Endodermal cell (in vitro differentiated cells): ENCODE results near the gene EZR. TPM values are rescaled to one million over a fixed set of nuclear protein-coding genes. Genes with fewer than 3 reads are reported as not detected.
"Not testable (repeated sequence)": the region's sequence is repeated elsewhere in the genome, so short reads cannot be mapped to it uniquely, and the experiment has no call there.

Experiments used
- DNase-seq: peaks from one replicate; pipeline ENCODE4 v3.0.0-alpha.2; 2017
- H3K27ac ChIP-seq: 2 replicates; pipeline ENCODE4 v1.5.1; 2013; ENCODE audit warnings: mild to moderate bottlenecking, low read depth, low read length, moderate library complexity
- H3K27me3 ChIP-seq: 2 replicates; pipeline ENCODE4 v1.6.1; 2013; ENCODE audit warnings: mild to moderate bottlenecking, low read length, moderate library complexity; ENCODE audit not compliant: insufficient read depth, control insufficient read depth, poor library complexity, severe bottlenecking
- H3K36me3 ChIP-seq: 2 replicates; pipeline ENCODE4 v1.7.0; 2013; ENCODE audit warnings: mild to moderate bottlenecking, low read length, moderate library complexity; ENCODE audit not compliant: control insufficient read depth, insufficient read depth
- H3K4me1 ChIP-seq: one replicate; pipeline ENCODE4 v1.7.0; 2013; ENCODE audit warnings: low read length; ENCODE audit not compliant: control insufficient read depth, insufficient read depth
- H3K4me3 ChIP-seq: 2 replicates; pipeline ENCODE4 v1.5.1; 2013; ENCODE audit warnings: mild to moderate bottlenecking, low read length, moderate library complexity
- H3K9ac ChIP-seq: 2 replicates; pipeline ENCODE4 v1.6.1; 2013; ENCODE audit warnings: mild to moderate bottlenecking, low read length, moderate library complexity; ENCODE audit not compliant: poor library complexity, severe bottlenecking; ENCODE audit errors: extremely low read depth
- H3K9me3 ChIP-seq: 2 replicates; pipeline ENCODE4 v1.6.1; 2013; ENCODE audit warnings: mild to moderate bottlenecking, low read length, moderate library complexity; ENCODE audit not compliant: control insufficient read depth
- H3K27ac Mint-ChIP-seq: 2 replicates; pipeline ENCODE4 v1.8.0; 2020; ENCODE audit warnings: mixed read lengths
- H3K27me3 Mint-ChIP-seq: 2 replicates; pipeline ENCODE4 v1.8.0; 2021; ENCODE audit warnings: mild to moderate bottlenecking, mixed read lengths; ENCODE audit not compliant: insufficient read depth
- H3K36me3 Mint-ChIP-seq: 2 replicates; pipeline ENCODE4 v1.8.0; 2020; ENCODE audit warnings: low read depth, mixed read lengths
- H3K4me1 Mint-ChIP-seq: 2 replicates; pipeline ENCODE4 v1.8.0; 2020; ENCODE audit warnings: mixed read lengths
- H3K4me3 Mint-ChIP-seq: 2 replicates; pipeline ENCODE4 v1.8.0; 2020; ENCODE audit warnings: mild to moderate bottlenecking, moderate library complexity, mixed read lengths
- H3K9me3 Mint-ChIP-seq: 2 replicates; pipeline ENCODE4 v1.8.0; 2020; ENCODE audit warnings: mild to moderate bottlenecking, mixed read lengths
- WGBS, 2 experiments: methylation state at CpG; one replicate each; pipeline versions ENCODE4 v1.1.5 to v1.1.7; 2013; ENCODE audit warnings: missing lambda C conversion rate in 2 of 2, mixed read lengths in 1 of 2; ENCODE audit not compliant: insufficient coverage in 1 of 2, insufficient read length in 1 of 2; 5-methylcytosine and 5-hydroxymethylcytosine counted together
- total RNA-seq, 2 donors: library from RNA; stranded (reverse); fragmentation: NEBNext Ultra II Directional in 1 of 2; extraction: Animal tissue kit (Norgen Biotek cat#: 25700) in 1 of 2; gene quantifications; 2 replicates in 1 of 2; 3 replicates in 1 of 2; pipeline ENCODE4 v1.2.1, GENCODE V29; 2021
- TF ChIP-seq, protein P1 (sequence below): fragments of 200-600 bp; sonication (generic); conservative IDR thresholded peaks from 2 replicates; pipeline ENCODE4 v1.5.0; 2021; ENCODE audit warnings: antibody characterized with exemption, mild to moderate bottlenecking

The EZR gene
- total RNA-seq, 2 donors from 2014 or later = 145 to 209 TPM

DNA sequence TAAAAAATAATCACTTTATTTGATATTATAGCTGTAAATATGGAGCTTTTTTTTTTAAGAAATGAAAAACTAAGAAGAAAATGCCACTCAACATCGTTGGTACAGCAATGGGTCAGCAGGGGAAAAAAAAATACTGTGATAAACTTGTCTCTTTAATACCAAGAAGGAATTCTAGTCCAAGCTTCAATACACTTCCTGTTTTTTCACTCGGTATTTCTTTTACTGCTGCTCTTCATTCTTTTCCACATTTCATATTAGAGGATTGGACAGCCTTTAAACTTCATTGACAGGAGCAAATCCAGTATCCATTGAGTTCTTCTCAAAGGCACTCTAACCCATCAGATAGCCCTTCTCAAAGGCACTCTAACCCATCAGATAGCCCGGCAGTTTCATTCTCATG, 22.2 kb upstream of the EZR start:
- Mint-ChIP-seq H3K9me3 (peaks cover 8% of the 10 kb centered on the region), H3K4me1 (no peaks in the 10 kb centered on the region), H3K4me3 (no peak overlapping the region), H3K36me3 (peaks cover 3% of the 10 kb centered on the region), H3K27me3 (no peaks in the 10 kb centered on the region), H3K27ac (no peak overlapping the region)
- H3K9ac ChIP-seq = no peak overlapping the region
- DNase-seq = no peak
- H3K9me3 ChIP-seq = no peaks in the 10 kb centered on the region
- no peak overlapping the region for H3K4me3 ChIP-seq
- TF ChIP-seq, protein P1, sequence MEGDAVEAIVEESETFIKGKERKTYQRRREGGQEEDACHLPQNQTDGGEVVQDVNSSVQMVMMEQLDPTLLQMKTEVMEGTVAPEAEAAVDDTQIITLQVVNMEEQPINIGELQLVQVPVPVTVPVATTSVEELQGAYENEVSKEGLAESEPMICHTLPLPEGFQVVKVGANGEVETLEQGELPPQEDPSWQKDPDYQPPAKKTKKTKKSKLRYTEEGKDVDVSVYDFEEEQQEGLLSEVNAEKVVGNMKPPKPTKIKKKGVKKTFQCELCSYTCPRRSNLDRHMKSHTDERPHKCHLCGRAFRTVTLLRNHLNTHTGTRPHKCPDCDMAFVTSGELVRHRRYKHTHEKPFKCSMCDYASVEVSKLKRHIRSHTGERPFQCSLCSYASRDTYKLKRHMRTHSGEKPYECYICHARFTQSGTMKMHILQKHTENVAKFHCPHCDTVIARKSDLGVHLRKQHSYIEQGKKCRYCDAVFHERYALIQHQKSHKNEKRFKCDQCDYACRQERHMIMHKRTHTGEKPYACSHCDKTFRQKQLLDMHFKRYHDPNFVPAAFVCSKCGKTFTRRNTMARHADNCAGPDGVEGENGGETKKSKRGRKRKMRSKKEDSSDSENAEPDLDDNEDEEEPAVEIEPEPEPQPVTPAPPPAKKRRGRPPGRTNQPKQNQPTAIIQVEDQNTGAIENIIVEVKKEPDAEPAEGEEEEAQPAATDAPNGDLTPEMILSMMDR = no peak
- H3K4me1 ChIP-seq = no peaks in the 10 kb centered on the region
- no peak overlapping the region for H3K27ac ChIP-seq
- H3K36me3 ChIP-seq = no peaks in the 10 kb centered on the region
- H3K27me3 ChIP-seq = no peaks in the 10 kb centered on the region
- WGBS, 2 experiments = 89 to 94% methylated on average over 2 to 3 of the region's 3 CpGs

DNA sequence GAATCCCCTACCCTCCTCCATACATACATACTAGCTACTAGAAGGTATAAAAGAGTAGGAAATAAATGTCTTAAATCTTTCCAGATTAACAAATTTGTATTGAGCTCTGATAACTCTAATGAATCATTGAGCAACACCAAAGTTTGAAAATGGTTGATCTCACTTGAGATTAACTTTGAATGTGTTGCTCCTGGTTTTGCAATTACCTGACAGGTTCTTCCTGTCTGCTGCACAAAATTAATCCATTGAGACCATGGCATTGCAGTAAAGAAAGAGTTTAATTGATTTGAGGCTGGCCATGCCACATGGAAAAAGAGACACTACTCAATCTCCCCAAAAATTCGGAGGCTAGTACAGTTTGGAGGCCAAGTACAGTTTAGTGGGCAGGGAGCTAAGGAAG, 21.3 kb upstream of the EZR start:
- Histone ChIP-seq H3K27me3 (no peaks in the 10 kb centered on the region), H3K9me3 (no peaks in the 10 kb centered on the region), H3K27ac (no peak overlapping the region), H3K4me3 (no peak overlapping the region), H3K9ac (no peak overlapping the region), H3K36me3 (no peaks in the 10 kb centered on the region), H3K4me1 (no peaks in the 10 kb centered on the region)
- Mint-ChIP-seq H3K27me3 (no peaks in the 10 kb centered on the region), H3K4me3 (no peak overlapping the region), H3K9me3 (peaks cover 8% of the 10 kb centered on the region), H3K4me1 (peaks cover 7% of the 10 kb centered on the region), H3K27ac (no peak overlapping the region), H3K36me3 (peaks cover 3% of the 10 kb centered on the region)
- TF ChIP-seq, protein P1 = no peak
- DNase-seq = no peak
- WGBS, 2 experiments = 50 to 79% methylated on average over 1 of the region's 1 CpG

DNA sequence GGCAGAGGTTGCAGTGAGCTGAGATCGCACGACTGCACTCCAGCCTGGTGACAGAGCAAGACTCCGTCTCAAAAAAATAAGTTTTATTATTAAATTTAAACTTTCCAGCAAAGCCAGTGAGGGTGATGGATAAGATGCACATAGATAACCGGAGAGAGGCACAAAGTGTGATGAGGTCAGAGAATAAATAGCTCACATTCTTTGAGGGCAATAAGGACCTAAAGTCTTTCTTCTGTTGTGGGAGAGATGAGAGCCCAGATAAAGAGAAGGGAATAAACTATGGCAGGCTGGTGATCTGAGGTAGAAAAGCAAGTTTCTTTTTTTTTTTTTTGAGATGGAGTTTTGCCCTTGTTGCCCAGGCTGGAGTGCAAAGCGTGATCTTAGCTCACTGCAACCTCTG, 20.6 kb upstream of the EZR start:
- Mint-ChIP-seq H3K4me3 (no peak overlapping the region), H3K27me3 (no peaks in the 10 kb centered on the region), H3K27ac (no peak overlapping the region), H3K36me3 (peaks cover 3% of the 10 kb centered on the region), H3K4me1 (peaks cover 13% of the 10 kb centered on the region), H3K9me3 (peaks cover 8% of the 10 kb centered on the region)
- Histone ChIP-seq H3K36me3 (no peaks in the 10 kb centered on the region), H3K4me3 (no peak overlapping the region), H3K27me3 (no peaks in the 10 kb centered on the region), H3K9me3 (no peaks in the 10 kb centered on the region), H3K27ac (no peak overlapping the region), H3K9ac (no peak overlapping the region), H3K4me1 (peaks cover 2% of the 10 kb centered on the region)
- no peak for DNase-seq
- 87 to 100% methylated on average over 1 to 2 of the region's 5 CpGs for WGBS, 2 experiments
- TF ChIP-seq, protein P1 = no peak

DNA sequence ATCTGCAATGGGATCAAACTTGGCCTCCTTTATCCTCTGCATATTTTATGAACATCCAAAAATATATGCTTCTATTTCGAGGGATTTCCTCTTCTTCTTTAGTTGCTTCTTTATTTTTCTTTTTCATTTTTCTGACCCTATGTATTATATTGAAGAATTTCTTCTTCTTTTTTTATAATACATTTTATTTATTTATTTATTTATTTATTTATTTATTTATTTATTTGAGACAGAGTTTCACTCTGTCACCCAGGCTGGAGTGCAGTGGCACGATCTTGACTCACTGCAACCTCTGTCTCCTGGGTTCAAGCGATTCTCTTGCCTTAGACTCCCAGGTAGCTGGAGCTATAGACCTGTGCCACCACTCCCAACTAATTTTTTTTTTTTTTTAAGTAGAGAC, 19.6 kb upstream of the EZR start:
- H3K4me1 Mint-ChIP-seq = peaks cover 15% of the 10 kb centered on the region
- not testable (repeated sequence) for H3K9ac ChIP-seq, H3K27ac Mint-ChIP-seq, H3K36me3 ChIP-seq, H3K4me3 Mint-ChIP-seq, H3K4me1 ChIP-seq, H3K9me3 ChIP-seq, H3K9me3 Mint-ChIP-seq, H3K27me3 Mint-ChIP-seq, H3K27me3 ChIP-seq, DNase-seq, H3K27ac ChIP-seq, H3K36me3 Mint-ChIP-seq, H3K4me3 ChIP-seq
- WGBS, 2 experiments = 91% methylated on average over 3 of the region's 3 CpGs; no CpG with 5 or more reads in 1 of the 2 experiments
